HG02870 (cell line): ENCODE data around the gene SPCS2.

ENCODE experiments used
- ATAC-seq: cut with Tn5 transposase; IDR thresholded peaks from one replicate; pipeline ENCODE4 v1.9.1; 2021; ENCODE audit warnings: mild to moderate bottlenecking, moderate library complexity; ENCODE audit not compliant: unreplicated experiment

The SPCS2 gene

DNA sequence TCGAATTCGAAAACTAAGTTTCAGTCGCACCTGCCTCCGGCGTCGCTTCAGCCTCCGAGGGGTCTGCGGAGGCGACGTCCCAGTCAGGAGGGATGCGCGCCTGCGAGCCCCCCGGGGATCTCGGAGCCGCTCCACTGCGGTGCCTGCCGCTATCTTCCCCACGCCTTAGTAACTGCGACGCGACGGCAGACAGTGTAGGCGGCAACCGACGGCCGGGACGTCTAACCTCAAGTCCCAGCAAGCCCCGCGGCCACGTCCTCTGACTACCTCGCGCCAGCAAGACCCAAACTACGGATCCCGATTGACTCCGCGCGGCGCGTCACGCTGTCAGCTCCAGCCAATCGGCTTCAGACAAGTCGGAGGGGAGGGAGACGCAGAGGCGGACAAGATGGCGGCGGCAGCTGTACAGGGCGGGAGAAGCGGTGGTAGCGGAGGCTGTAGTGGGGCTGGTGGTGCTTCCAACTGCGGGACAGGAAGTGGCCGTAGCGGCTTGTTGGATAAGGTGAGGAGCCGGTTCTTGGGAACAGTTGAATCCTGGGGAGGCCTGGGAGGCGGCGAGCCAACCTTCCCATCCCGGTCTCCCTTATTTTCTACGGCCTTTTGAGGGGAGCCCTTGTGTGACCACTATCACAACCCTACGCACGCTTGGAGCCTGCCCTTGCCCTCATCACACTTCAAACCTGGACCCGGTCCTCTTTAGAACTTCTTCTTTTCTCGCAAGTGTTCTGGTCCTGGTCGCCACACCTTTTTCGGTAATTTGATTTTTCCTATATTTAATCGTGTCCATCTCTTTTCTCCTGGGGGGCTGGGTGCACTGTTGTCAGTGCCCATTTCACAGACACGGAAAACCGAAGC is at the start of gene SPCS2, which contains the start of gene XRRA1:
SPCS2 (plus strand) TSS at position 369 of the 855 bp plus-strand sequence; CDS start at position 389, 20 bp downstream.
XRRA1 (minus strand) TSS at position 194 of the 855 bp plus-strand sequence. CDS start 8,213 bp downstream, outside the sequence.
- peak; percentile 85 for ATAC-seq

DNA sequence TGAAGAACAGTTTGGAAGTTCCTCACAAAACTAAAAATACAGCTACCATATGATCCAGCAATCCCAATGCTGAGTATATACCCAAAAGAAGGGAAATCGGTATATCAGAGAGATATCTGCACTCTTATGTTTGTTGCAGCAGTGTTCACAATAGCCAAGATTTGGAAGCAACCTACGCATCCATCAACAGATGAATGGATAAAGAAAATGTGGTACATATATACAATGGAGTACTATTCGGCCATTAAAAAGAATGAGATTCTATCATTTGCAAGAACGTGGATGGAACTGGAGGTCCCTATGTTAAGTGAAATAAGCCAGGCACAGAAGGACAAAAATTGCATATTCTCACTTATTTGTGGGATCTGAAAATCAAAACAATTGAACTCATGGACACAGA is 46.7 kb upstream of the SPCS2 start:
- no peak for ATAC-seq

DNA sequence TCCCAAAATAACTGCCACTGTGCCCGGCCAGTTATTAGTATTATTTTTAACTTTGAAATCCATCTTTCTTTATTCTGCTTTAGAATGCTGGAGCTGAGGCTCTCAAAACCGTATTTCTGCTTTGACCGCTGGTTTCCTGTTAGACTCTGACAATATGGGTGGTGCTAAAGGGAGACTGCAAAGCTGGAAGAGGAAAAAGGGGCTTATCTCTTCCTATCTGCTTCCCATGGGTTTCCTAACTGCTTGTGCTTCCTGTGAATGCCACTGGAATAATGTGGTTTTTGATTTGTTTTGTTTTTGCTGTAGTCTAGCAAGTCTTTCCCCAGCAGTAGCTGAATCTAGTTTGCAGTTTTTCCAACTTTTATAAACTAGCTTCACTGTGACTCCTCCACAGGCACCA is 43.7 kb upstream of the SPCS2 start:
- ATAC-seq, result no peak

DNA sequence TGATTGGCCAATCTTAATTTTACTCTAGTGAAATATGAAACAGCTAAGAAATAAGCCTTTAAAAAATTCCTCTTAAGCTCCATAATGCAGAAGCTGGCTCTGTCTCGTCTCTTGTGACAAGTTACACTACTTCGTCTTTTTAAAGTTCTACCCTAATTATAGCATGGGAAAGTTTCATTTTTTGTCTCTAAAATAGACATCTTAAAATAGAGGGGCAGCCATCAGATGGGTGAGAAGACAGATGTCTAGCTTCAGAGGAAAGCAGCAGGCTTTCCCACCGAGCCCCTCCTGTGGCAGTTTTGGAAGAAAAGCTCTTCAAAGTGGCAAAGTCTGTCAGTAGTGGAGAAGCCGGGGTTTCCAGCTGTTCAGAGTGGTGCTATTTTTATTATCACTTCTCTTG is 39.7 kb upstream of the SPCS2 start:
- no peak for ATAC-seq

DNA sequence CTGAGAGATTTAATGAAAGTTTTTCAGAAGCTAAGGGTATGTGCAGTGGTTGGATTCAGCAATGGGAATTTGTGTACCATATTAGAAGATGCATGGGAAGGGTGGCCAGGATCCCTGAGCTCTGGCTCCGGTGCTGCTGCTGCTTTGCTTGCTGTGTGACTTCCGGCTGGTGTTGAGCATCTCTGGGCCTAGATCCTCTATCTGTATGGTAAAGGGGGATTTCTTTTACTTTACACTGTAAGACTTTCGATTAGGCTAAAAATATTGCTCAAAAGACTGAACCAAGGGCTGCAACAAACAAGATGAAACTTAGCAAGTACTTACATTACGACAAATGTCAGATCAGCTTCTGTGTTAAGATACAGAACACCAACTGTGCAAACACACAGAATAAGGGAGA is 39.3 kb upstream of the SPCS2 start:
- no peak for ATAC-seq

DNA sequence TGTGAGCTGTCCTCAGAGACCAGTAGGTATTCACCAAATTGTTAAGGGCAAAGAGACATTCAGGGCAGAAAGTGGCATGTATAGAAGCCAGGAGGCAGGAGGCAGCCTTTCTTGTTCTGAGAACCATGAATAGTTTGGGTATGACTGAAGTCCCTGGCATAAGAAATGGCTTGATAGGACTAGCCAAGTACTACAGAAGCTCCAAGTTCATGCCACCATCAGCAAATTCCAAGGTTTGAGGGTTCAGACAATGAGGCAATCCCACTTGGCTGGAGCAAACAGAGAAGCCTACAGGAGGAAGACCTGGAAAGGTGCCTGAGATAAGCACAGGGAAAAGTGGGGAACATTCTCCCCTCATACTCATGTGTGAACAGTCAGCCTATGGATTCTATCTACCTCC is 25.9 kb upstream of the SPCS2 start:
- ATAC-seq, result no peak

DNA sequence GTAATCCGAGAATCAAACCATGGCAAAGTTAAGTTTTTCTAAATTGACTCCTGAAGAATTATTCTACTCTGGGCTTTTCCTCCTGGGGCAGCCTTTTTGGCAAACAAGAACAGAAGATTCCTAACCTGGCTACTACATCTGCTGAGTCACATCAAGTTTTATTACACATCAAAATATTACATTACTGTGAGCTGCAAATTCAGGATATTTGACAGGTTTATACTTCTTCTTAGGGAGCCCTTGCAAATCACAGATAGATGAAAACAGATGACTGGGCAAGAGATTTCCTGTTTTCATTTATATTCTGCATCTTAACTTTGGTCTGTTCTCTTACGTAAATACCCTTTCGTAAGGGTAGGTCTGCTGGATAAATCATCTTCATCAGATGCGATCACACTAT is 23.8 kb upstream of the SPCS2 start:
- ATAC-seq, result no peak

DNA sequence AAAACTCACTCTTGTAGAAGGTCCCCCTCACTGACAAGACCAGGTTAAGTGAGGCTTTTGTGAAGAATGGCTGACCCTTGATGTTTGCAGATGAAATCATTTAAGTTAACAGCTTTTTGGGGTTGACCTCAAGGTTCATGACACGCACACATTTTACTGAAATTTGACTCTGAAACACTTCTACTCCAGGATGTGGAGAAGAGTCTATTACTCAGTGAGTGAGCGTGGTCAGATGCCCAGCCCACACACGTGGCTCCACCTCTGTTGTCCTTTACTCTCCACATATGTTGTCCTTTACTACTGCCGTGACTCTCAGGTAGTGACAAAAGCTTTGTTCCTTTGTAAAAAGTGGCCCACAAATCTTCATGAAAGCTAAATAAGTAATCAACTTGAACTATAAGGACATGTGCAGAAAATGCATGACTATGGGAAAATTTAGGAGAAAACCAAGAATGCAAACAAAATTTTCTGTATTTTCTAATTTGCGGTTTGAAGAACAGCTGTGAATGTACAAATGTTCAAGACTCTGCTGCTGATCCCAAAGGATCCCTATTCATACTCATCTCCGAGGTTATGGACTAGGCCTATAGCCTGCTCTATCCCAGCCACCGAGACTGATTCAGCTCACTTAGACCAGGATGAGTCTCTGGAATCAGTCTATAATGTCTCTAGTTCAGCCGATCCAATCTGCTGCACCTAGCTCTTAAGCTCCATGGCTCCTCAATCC is 22.6 kb upstream of the SPCS2 start:
- no peak for ATAC-seq

DNA sequence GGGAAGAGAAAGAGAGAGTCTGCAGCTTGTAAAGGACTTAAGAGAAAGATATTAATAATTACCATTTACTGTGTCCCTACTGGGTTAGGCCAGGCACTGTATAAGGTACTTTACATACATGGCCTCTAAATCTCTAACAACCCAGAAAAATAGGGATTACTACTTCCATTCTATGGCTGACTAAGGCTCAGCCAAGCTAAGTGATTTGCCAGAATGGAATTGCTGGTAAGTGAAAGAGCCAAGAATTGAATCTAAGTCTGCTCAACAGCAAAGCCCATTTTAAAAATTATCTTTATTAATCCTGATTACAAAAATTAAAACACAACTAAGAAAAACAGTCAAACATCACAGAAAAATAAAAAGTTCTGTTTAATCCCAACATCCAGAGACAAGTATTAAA is 21.6 kb upstream of the SPCS2 start:
- ATAC-seq, result no peak

DNA sequence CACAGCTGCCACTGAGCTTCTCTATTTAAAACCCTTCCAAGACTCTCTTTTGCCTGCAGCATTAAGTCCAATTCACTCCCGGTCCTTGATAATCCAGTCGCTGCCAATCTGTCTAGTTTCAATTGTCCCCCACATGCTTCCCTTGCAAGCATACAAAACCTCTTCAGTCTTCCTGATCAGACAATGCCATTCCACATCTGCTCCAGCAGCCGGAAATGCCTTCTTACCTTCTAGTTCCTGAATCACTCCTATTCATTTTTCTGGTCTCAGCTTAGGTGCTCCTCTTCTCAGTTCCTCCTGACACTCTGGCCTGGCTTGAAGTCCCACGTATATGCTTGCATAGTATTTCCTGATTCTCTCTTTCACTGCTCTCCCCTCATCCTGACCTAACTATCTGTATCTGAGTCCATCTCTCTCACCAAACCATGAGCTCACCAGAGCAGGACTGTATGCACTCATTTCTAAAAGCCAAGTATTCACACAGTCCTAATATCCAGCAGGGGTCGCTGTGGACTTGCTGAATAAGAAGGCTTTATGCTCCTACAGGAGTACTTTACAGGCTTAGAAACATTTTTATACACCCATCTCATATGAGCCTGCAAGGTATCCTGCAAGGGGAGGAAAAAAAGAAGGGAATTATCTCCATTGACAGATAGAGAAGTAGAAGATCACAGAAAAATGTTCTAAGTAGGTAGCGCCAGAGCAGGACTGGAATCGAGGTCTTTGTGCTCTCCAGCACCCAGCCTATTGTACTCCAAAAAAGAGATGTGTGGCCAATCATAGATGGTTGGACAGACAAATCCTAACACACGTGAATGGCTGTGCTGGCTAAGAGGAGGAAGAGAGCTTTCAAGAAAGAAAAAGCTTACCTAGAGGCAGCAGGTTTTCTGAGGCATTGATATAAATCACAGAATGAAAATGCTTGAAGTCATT is 19.4 kb upstream of the SPCS2 start:
- peak; percentile 70 for ATAC-seq

DNA sequence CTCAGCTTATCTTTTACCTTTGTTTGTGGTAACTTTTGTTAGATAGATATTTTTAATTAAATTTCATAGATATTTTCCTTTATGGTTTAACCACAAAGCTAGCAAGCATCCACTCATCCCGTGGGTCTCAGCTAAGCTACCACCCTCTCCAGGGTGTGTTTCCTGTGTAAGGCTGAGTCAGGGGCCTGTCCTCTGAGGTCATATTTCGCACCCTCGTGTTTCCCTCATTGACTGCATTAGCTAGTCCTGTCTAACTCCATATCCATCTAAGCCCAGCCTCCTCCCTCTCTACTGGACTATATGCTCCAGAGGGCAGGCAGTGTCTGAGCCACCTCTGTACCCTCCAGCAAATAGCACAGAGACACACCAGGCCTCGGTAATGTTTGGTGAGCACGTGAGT is 16.9 kb upstream of the SPCS2 start:
- ATAC-seq, result no peak

DNA sequence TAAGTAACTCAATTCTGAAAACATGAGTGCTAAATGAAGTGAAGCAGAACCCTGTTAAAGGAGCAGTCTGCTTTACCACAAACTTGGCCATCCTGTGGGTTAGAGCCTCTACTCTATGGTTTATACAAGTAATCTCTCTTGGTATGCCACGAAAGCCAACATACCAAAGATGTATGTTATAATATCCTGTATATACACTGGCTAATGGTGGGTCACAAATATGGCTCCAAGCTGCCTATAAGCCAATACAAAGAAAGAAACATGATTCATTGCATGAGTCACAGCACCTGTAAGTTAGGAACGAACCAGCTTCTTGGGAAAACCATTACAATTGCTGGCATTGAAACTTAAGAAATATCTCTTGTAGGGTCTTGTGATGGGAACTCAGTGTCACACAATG is 16.3 kb upstream of the SPCS2 start:
- ATAC-seq, result no peak

DNA sequence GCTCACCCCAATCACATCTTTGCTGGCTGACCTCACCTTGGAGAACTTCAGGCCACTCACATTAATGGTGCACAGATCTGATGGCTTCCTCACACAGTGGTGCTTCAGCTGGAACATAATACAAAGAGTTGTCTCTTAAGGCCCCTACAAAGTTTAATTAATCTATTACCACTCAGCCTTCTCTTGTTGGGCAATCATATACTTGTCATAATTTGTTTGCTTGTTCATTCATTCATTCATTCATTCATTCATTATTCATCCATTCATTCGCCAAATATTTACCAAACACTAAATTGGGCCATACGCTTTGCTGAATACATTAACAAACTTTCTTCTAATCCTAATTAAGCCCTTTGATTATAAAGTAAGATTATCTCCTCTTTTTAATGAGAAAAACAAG is 15.3 kb upstream of the SPCS2 start:
- no peak for ATAC-seq

DNA sequence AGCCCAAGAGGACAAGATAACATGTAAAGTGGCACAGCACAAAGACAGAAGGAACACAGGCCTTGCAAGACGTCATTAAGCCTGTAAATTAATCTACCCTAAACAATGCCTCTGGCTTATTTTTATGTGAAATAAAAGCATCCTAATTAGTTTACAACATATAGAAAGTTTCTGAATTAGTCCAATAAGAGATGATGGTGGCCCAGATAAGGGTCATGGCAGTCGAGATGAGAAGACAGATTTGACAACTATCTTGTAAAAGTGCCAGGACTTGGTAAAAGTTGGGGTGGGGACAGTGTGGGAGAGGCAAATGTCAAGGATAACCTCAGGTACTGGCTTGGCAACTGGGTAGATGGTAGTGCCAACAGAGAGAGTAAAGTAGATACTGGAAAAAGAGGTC is 13.8 kb upstream of the SPCS2 start:
- no peak for ATAC-seq

DNA sequence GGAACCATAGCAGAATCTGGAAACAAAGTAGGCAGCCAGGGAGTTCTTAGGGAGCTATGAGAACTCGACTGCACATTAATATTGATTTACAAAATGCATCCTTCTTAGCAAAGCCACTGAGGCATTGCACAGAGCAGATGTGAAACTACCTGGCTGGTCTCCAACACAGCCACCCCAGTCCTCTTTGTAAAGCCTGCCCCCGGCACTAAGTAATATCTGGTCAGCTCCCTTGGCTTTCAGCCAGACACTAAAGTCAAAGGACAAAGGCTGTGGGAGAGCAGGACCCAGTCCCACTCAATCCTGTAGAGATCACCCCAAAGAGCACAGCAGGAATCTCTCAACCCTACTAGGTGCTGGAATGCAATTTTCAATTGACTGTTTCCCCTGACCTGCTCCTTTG is 13.0 kb upstream of the SPCS2 start:
- ATAC-seq, result no peak

DNA sequence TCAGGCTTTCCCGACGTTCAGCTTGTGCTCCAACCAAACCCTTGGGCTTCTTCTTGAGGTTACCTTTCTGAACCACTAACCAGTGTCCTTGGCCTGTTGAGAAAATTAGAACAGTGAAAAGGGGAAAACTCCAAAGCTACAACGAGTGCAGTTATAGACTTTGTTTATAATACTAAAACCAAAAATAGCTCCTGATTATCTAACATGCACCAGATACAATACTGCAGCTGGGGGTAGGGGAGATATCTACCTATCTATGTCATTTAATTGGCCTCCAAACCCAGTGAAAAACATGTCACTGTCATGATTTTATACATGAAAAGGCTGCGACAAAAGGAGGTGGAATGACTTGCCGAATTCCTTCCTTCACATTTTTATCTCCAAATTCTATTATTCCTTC is 12.1 kb upstream of the SPCS2 start:
- no peak for ATAC-seq

DNA sequence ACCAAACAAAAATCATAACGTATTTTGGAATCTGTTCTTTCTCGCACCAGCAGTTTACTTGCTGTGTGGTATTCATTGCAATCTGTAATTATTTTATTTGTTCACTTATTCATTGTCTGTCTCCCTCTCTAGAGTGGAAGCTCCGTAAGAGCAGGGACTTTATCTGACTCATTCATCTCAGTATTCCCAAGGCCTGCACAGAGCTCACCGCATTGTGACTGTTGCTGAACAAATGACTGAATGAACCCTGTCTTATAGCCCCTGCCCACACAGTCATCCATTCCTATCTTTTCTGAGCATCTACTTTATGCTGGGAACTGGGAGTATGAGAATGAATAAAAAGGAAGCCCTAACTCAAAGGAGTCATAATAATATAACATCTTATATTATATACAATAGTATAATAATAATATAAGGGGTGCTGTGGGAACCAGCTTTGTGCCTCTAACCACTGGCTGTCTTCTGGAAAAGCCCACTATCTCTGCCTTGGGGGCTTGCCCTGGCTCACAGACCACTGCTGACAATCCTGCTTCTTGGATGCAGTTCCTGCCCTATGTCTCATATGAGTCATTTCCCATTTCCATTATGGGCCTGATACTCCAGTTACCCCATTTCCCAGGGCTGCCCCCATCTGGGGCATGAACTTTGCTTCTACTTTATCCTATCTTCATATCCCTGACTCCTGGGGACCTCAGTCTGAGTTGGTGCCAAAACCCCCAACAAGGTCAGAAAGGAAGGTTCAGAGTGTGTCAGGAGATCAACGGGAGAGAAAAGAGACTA is 11.2 kb upstream of the SPCS2 start:
- ATAC-seq, result no peak

DNA sequence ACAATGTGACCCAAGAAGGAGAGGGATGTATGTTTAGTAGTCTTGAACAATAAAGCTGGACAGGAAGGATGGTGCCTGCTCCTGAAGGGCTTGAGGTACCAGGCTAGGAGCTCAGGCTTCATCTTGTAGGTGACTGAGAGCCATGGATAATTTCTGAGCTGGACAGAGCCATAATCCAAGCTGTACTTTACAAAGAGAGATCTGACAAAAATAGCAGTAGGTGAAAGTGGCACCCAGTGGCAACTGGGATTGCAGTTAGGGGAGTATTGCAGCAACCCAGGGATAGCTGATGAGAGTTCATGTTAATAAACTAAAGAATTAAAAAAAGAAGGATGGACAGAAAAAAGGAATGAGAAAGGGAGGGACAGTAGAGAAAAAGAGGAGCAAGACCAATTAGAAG is 7.6 kb upstream of the SPCS2 start:
- no peak for ATAC-seq

DNA sequence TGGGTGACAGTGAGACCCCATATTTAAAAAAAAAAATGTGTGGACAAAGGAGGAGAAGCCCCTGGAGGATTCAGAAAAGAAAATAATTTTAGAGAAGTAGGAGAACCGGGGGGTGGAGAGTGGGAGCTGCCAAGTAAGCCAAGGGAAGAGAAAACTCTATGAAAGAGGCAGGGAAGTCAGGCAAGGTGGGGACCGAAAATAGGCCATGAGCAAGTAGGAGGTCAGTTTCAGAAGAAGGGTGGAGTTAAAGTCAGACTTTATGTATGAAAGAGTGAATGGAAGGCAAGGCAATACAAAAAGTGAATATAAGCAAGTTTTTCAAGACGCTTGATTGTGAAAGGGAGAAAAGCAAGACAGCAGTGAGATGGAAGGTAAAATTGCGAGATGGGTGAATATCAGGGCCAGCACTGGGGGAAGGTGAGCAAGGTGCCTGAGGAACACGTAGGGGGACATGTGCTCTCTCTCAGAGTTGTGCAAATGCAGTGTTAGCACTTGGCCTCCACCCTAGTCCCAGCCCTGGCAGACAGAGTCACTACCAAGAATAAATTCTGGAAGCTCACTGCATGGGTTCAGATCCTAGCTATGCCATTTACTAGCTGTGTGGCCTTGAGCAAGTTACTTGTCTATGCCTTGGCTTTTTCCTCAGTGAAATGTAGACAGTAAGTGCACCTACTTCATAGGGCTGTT is 6.8 kb upstream of the SPCS2 start:
- ATAC-seq, result no peak

DNA sequence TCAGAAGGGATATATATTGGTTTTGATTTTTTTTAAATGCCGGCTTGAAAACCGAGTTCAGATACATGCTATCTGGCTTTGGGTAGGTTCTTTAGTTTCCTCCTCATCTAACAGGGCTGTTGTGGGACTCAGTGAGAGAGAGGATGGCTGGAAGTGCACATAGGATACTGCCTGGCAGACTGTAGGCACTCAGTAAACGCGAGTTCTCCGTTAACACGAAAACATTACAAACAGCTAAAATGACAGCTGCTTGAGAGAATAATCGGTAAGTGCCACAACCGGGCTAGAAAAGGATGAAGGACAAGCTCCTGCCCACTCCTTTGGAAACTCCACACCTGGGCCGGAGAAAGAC is 544 bp upstream of the SPCS2 start:
- ATAC-seq, result peak; percentile 13
